Diencephalon (tissue), 1 donor: Measurements from ENCODE around the gene IL5RA. TPM values are rescaled to one million over a fixed set of nuclear protein-coding genes. Genes with fewer than 3 reads are reported as not detected.

ENCODE experiments used
- small RNA-seq: library from RNA; depleted of rRNA; stranded (forward); fragments of <200 nt; gene quantifications from one replicate; pipeline ENCODE3, GENCODE V24; 2014
- total RNA-seq: library from RNA; depleted of rRNA; stranded (reverse); fragments of >200 nt; gene quantifications from one replicate; pipeline ENCODE4 v1.2.3, GENCODE V29; 2014

IL5RA gene, protein sequence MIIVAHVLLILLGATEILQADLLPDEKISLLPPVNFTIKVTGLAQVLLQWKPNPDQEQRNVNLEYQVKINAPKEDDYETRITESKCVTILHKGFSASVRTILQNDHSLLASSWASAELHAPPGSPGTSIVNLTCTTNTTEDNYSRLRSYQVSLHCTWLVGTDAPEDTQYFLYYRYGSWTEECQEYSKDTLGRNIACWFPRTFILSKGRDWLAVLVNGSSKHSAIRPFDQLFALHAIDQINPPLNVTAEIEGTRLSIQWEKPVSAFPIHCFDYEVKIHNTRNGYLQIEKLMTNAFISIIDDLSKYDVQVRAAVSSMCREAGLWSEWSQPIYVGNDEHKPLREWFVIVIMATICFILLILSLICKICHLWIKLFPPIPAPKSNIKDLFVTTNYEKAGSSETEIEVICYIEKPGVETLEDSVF
- total RNA-seq: 11.1 TPM

DNA sequence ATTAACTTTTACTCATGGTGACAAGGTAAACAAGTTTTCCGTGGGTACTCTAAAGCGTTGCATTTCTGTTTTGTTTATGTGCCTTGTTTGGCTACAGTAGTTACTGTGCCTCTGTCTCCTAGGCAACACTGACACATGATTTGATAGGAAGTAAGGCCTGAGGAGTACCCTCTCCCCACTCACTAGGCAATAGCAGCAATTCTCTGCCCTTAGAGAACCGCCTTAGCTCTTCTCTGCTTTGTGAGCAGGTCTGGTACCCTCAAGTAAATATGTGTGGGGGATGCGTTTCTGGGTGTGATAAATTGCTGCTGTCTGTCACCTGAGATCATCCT, at the start of gene IL5RA:
Gene IL5RA, minus strand, starts transcription at position 76 of the 332 bp plus-strand sequence. CDS start 5,390 bp downstream, outside the sequence.

DNA sequence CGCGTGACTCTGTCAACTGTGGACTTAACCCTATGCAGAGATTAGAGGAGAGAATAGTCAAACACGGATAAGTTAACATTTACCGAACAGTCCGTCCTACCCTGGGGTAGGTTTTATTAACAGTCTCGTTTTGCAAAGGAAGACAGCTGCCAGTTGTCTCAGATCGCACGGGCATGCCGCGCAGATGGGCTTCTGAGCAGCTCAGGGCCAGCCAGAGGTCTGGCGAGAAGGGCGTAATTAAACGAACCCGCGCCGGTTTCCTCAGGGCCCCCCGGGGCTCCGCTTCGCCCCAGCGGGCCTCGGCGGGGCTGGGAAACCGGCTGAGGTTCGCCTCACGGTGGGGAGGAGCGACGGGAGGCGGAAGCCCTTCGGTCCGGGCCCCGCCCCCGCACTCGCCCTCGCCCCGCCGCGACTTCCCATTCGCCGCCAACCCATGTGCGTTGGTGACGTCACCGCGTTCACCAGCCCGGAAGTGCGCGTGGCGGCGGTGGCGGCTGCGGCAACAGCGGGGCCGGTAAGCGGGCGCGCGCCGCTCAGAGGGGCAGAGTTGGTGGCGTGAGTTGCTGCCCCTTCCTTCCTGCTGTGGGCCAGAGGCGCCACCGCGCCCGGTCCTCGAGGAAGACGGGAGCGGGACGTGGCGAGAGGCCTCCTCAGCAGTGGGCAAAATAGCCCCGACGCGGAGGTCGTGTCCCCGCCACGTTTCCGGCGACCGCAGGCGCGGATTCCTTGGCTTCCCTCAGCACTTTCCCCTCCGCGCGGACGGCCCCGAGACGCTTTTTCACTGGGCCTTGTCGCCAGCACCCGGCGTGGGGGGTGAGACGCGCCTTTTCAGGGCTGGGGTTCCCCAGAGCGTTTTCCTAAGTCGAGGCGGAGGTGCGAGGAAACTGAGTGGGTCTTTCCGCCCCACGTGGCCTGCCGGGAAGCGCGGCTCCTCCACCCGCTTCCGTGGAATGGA, 16.6 kb upstream of the IL5RA start, which contains the start of gene TRNT1:
Gene TRNT1, plus strand, starts transcription at position 464 of the 955 bp plus-strand sequence. CDS start 2,101 bp downstream, outside the sequence.

Small RNA genes within 50 kb of the gene (small RNA-seq; reads per million reads assigned to genes)
- gene RF00416: not detected

Other genes starting within 250 kb of the IL5RA start
- gene TRNT1, start 16.6 kb upstream of the IL5RA start, total RNA-seq: 51.0 TPM
- 107 TPM for gene CRBN, start 69.3 kb upstream of the IL5RA start, total RNA-seq